ENCODE results near the gene GLRA3. TPM values are rescaled to one million over a fixed set of nuclear protein-coding genes. Genes with fewer than 3 reads are reported as not detected.
A peak's percentile ranks its signal among the peaks of the same experiment; 100 is the strongest.
"Not testable (repeated sequence)": the region's sequence is repeated elsewhere in the genome, so short reads cannot be mapped to it uniquely, and the experiment has no call there.

The GLRA3 gene
- 0.12 and 0.22 TPM in 2 replicates for total RNA-seq

- peak; percentile 92 for ATAC-seq (ENCODE audit: low read depth)
- POLR2A ChIA-PET: interaction anchor here (0.6 to 1.3 kb wide), 2 partner anchors 97 to 99 kb away, joined by 3 read pairs; no protein-coding TSS in a partner anchor
- Mint-ChIP-seq H3K27ac (peak within 1 kb of the TSS; percentile 48), H3K9me3 (peaks cover 4% of the 10 kb centered on the region), H3K36me3 (ENCODE audit: low read depth) (no peaks in the 10 kb centered on the region), H3K27me3 (peaks cover 7% of the 10 kb centered on the region), H3K4me1 (peaks cover 5% of the 10 kb centered on the region), H3K4me3 (peak within 1 kb of the TSS; percentile 79)
- CTCF ChIA-PET: no interaction called here
- TF ChIP-seq, protein P1, sequence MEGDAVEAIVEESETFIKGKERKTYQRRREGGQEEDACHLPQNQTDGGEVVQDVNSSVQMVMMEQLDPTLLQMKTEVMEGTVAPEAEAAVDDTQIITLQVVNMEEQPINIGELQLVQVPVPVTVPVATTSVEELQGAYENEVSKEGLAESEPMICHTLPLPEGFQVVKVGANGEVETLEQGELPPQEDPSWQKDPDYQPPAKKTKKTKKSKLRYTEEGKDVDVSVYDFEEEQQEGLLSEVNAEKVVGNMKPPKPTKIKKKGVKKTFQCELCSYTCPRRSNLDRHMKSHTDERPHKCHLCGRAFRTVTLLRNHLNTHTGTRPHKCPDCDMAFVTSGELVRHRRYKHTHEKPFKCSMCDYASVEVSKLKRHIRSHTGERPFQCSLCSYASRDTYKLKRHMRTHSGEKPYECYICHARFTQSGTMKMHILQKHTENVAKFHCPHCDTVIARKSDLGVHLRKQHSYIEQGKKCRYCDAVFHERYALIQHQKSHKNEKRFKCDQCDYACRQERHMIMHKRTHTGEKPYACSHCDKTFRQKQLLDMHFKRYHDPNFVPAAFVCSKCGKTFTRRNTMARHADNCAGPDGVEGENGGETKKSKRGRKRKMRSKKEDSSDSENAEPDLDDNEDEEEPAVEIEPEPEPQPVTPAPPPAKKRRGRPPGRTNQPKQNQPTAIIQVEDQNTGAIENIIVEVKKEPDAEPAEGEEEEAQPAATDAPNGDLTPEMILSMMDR (IDR thresholded peaks at IDR 0.05): no peak
- peak; percentile 35 for DNase-seq
- intact Hi-C loops (cut with micrococcal nuclease): loop anchor here (5.0 kb wide), 1 partner anchor 708 kb away; no protein-coding TSS in a partner anchor
Observed at GRCh38 chr4:174828845-174829701, at the start of gene GLRA3. Gene GLRA3, minus strand, starts transcription at chr4:174829247. Its CDS starts 436 bp downstream, at chr4:174828811.

DNA sequence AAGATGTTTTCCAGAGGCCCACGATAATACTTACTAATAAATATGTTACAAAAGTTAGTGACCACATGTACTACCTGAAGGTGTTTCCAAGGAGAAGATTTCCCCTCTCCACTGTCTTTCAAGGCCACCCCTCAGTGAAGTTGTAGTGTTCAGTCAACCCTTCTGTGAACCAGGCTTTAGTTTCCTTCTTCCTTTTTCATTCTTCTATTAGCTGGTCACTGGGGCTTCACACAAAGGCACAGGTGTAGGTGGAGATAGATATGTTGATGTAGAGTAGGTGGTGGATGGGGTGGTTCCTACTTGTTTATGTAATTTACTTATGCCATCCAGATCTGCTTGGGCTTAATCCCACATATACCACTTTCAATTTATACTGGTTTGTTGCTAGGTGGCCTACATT lies 45.9 kb upstream of the GLRA3 start:
- H3K4me1 Mint-ChIP-seq: peaks cover 7% of the 10 kb centered on the region
- POLR2A ChIA-PET: no interaction called here
- H3K4me3 Mint-ChIP-seq: no peak overlapping the region
- intact Hi-C loops (cut with micrococcal nuclease): loop anchor here (2.0 kb wide), 1 partner anchor 54 kb away; no protein-coding TSS in a partner anchor
- TF ChIP-seq, protein P1 (IDR thresholded peaks at IDR 0.05): no peak
- H3K36me3 Mint-ChIP-seq (ENCODE audit: low read depth): no peaks in the 10 kb centered on the region
- H3K9me3 Mint-ChIP-seq: no peaks in the 10 kb centered on the region
- DNase-seq: no peak
- ATAC-seq (ENCODE audit: low read depth): no peak
- peak overlapping the region; percentile 9 for H3K27ac Mint-ChIP-seq
- CTCF ChIA-PET: no interaction called here
- H3K27me3 Mint-ChIP-seq: no peaks in the 10 kb centered on the region

DNA sequence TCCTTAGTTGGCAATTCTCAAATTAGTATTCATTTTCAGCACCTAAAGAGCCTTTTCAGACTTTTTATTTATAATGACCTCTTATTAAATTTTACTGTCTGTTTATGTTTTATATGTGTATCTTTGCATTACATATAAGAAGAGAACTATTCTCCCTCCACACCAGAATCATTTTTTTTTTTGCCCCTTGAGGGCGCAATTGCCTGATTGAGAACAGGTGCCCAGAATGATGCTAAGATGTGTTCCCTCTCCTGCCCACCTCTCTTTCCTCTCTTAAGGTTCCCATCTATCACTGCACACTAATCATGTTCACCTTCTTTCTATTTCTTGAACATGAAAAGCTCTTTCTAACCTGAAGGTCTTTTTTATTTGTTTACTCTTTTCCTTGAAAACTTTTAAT lies 44.9 kb upstream of the GLRA3 start:
- peaks cover 7% of the 10 kb centered on the region for H3K4me1 Mint-ChIP-seq
- no peaks in the 10 kb centered on the region for H3K9me3 Mint-ChIP-seq
- no peaks in the 10 kb centered on the region for H3K27me3 Mint-ChIP-seq
- ChIA-PET POLR2A (no interaction called here), CTCF (no interaction called here)
- intact Hi-C loops (cut with micrococcal nuclease): loop anchor here (2.0 kb wide), 1 partner anchor 55 kb away; no protein-coding TSS in a partner anchor
- no peaks in the 10 kb centered on the region for H3K36me3 Mint-ChIP-seq (ENCODE audit: low read depth)
- no peak overlapping the region for H3K4me3 Mint-ChIP-seq
- no peak for ATAC-seq (ENCODE audit: low read depth)
- no peak overlapping the region for H3K27ac Mint-ChIP-seq
- TF ChIP-seq, protein P1 (IDR thresholded peaks at IDR 0.05): no peak
- DNase-seq: no peak

DNA sequence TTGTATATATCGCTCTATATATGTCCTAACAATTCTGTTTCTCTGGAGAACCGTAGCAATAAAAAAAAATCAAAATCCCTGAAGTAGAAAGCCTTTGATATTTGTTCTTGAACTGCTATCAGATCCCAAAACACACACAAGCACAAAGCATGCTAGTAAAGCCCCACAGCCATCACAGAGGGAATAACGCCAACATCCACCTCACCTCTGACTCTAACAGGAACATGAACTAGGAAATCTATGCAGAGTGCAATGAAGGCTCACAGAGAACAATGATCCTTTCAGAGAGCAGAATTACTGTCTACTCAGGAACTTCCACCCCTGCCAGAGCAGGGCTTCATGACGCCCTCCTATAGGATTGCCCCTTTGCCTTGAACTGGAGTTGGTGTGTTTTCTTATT lies 44.1 kb upstream of the GLRA3 start:
- DNase-seq; H3K9me3 Mint-ChIP-seq; ATAC-seq (ENCODE audit: low read depth); POLR2A ChIA-PET; H3K4me1 Mint-ChIP-seq; H3K36me3 Mint-ChIP-seq (ENCODE audit: low read depth); intact Hi-C loops (cut with micrococcal nuclease); H3K27ac Mint-ChIP-seq; H3K27me3 Mint-ChIP-seq; CTCF ChIA-PET; H3K4me3 Mint-ChIP-seq: not testable (repeated sequence)

- TF ChIP-seq, protein P1 (IDR thresholded peaks at IDR 0.05): no peak
- intact Hi-C loops (cut with micrococcal nuclease): no loop called here
- ChIA-PET CTCF (no interaction called here), POLR2A (no interaction called here)
- Mint-ChIP-seq H3K27me3 (no peaks in the 10 kb centered on the region), H3K36me3 (ENCODE audit: low read depth) (no peaks in the 10 kb centered on the region), H3K27ac (peak overlapping the region; percentile 4), H3K4me1 (peaks cover 7% of the 10 kb centered on the region), H3K9me3 (no peaks in the 10 kb centered on the region), H3K4me3 (no peak overlapping the region)
- DNase-seq (no peak), ATAC-seq (ENCODE audit: low read depth) (no peak)
Observed at GRCh38 chr4:174871407-174871806, 42.4 kb upstream of the GLRA3 start.
